PFSK-1 (cell line): Measurements from ENCODE around the gene TTC28.

Experiments
- POLR2AphosphoS5 ChIP-seq: IDR thresholded peaks from 2 replicates; pipeline ENCODE4 v1.6.1; 2012; ENCODE audit warnings: low read depth, mild to moderate bottlenecking, control low read depth, low read length, moderate library complexity
- REST ChIP-seq, 2 experiments: IDR thresholded peaks; 2 replicates each; pipeline versions ENCODE4 v1.6.1 to v1.8.0; 2011 to 2012; ENCODE audit warnings: low read depth in 2 of 2, low read length in 2 of 2, control low read depth in 1 of 2, inconsistent platforms in 1 of 2, mild to moderate bottlenecking in 1 of 2, moderate library complexity in 1 of 2; ENCODE audit not compliant: insufficient read depth in 1 of 2
- TAF1 ChIP-seq: IDR thresholded peaks from 2 replicates; pipeline ENCODE4 v1.6.1; 2012; ENCODE audit warnings: low read length, control low read depth, borderline replicate concordance; ENCODE audit not compliant: insufficient read depth

GRCh38 chr22:27947448-27947847, 732.2 kb downstream of the TTC28 start:
- TF ChIP-seq POLR2AphosphoS5 (no peak), REST (IDR thresholded peaks at IDR 0.05; ENCODE audit: insufficient read depth in 1 of 2, low read depth in 2 of 2, low read length in 2 of 2) (no peak), TAF1 (no peak)
